Measurements from ENCODE around the gene RIC3.

DNA sequence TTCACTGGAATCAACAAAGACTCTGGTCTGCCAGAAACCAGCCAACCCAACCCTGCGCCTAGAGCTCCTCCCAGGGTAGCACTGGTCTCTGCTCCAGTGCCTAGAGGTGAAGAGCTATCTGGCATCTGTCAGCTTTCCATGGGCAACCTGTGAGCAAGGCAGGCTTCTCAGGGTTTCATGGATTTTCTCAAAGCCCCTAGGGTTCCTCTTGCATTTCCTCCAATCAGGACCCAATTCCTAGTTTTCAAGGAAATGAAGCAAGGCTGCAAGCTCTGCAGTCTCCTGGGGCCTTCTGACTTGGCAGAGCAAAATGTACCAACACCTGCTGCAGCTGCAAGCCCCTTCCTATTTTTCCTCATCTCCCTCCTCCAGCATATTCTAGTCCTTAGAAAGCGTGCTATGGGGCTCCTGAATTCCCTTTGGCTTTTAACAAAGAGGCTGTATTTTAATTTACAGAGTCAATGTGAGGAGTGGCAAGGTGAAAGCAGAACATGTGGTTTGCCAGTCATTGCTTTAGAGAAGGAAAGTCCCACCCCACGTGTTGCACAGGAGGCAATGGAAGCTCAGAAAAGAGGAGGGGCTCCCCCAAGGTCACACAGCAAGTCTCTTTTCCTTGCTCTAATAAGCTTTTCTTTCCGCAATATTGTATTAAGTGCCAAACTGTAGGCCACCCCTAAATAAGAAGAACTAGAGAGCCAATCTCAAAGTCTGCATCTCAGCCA is 33.0 kb upstream of the RIC3 start:
- TF ChIP-seq EZH2 (IDR thresholded peaks at IDR 0.05; ENCODE audit: insufficient read depth, low read length): no peak
- TF ChIP-seq, protein P1, sequence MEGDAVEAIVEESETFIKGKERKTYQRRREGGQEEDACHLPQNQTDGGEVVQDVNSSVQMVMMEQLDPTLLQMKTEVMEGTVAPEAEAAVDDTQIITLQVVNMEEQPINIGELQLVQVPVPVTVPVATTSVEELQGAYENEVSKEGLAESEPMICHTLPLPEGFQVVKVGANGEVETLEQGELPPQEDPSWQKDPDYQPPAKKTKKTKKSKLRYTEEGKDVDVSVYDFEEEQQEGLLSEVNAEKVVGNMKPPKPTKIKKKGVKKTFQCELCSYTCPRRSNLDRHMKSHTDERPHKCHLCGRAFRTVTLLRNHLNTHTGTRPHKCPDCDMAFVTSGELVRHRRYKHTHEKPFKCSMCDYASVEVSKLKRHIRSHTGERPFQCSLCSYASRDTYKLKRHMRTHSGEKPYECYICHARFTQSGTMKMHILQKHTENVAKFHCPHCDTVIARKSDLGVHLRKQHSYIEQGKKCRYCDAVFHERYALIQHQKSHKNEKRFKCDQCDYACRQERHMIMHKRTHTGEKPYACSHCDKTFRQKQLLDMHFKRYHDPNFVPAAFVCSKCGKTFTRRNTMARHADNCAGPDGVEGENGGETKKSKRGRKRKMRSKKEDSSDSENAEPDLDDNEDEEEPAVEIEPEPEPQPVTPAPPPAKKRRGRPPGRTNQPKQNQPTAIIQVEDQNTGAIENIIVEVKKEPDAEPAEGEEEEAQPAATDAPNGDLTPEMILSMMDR (IDR thresholded peaks at IDR 0.05; ENCODE audit: insufficient read depth, low read depth, low read length): no peak
